ENCODE data around the gene PTRH2.

Gene PTRH2

GRCh38 chr17:59745040-59745439 lies 37.8 kb upstream of the PTRH2 start:
- Histone ChIP-seq H3K4me1 (ENCODE audit: control insufficient read depth, insufficient read depth, low read length) (no peaks in the 10 kb centered on the region), H3K36me3 (ENCODE audit: control insufficient read depth, insufficient read depth, low read length) (no peaks in the 10 kb centered on the region), H3K4me3 (ENCODE audit: low read length) (no peak overlapping the region), H3K27me3 (ENCODE audit: control insufficient read depth, insufficient read depth, low read length) (no peaks in the 10 kb centered on the region), H3K27ac (ENCODE audit: low read length) (no peak overlapping the region), H3K9me3 (ENCODE audit: control insufficient read depth, insufficient read depth, low read length) (no peaks in the 10 kb centered on the region)
- DNase-seq (ENCODE audit: low read depth, low spot score), result no peak
- WGBS (ENCODE audit: insufficient coverage, insufficient read length), result 100% methylated on average over 1 of the region's 2 CpGs

GRCh38 chr17:59743842-59744241 lies 36.6 kb upstream of the PTRH2 start:
- no peaks in the 10 kb centered on the region for H3K9me3 ChIP-seq (ENCODE audit: control insufficient read depth, insufficient read depth, low read length)
- H3K27ac ChIP-seq (ENCODE audit: low read length), result no peak overlapping the region
- no peak overlapping the region for H3K4me3 ChIP-seq (ENCODE audit: low read length)
- no peaks in the 10 kb centered on the region for H3K27me3 ChIP-seq (ENCODE audit: control insufficient read depth, insufficient read depth, low read length)
- no peaks in the 10 kb centered on the region for H3K4me1 ChIP-seq (ENCODE audit: control insufficient read depth, insufficient read depth, low read length)
- H3K36me3 ChIP-seq (ENCODE audit: control insufficient read depth, insufficient read depth, low read length), result no peaks in the 10 kb centered on the region
- no peak for DNase-seq (ENCODE audit: low read depth, low spot score)
- no CpG with 5 or more reads among the region's 4 CpGs for WGBS (ENCODE audit: insufficient coverage, insufficient read length)

GRCh38 chr17:59737324-59737723 lies 30.1 kb upstream of the PTRH2 start:
- no peak overlapping the region for H3K27ac ChIP-seq (ENCODE audit: low read length)
- no peak overlapping the region for H3K4me3 ChIP-seq (ENCODE audit: low read length)
- H3K27me3 ChIP-seq (ENCODE audit: control insufficient read depth, insufficient read depth, low read length), result no peaks in the 10 kb centered on the region
- H3K9me3 ChIP-seq (ENCODE audit: control insufficient read depth, insufficient read depth, low read length), result no peaks in the 10 kb centered on the region
- no peak for DNase-seq (ENCODE audit: low read depth, low spot score)
- no peaks in the 10 kb centered on the region for H3K4me1 ChIP-seq (ENCODE audit: control insufficient read depth, insufficient read depth, low read length)
- H3K36me3 ChIP-seq (ENCODE audit: control insufficient read depth, insufficient read depth, low read length), result no peaks in the 10 kb centered on the region
- WGBS (ENCODE audit: insufficient coverage, insufficient read length), result no CpG with 5 or more reads among the region's 3 CpGs

- DNase-seq (ENCODE audit: low read depth, low spot score), result no peak
- no peak overlapping the region for H3K27ac ChIP-seq (ENCODE audit: low read length)
- no peaks in the 10 kb centered on the region for H3K36me3 ChIP-seq (ENCODE audit: control insufficient read depth, insufficient read depth, low read length)
- WGBS (ENCODE audit: insufficient coverage, insufficient read length), result no CpG with 5 or more reads among the region's 5 CpGs
- H3K4me1 ChIP-seq (ENCODE audit: control insufficient read depth, insufficient read depth, low read length), result no peaks in the 10 kb centered on the region
- H3K9me3 ChIP-seq (ENCODE audit: control insufficient read depth, insufficient read depth, low read length), result no peaks in the 10 kb centered on the region
- H3K4me3 ChIP-seq (ENCODE audit: low read length), result no peak overlapping the region
- no peaks in the 10 kb centered on the region for H3K27me3 ChIP-seq (ENCODE audit: control insufficient read depth, insufficient read depth, low read length)
These were observed 27.0 kb upstream of the PTRH2 start for GRCh38 chr17:59734226-59734625.

GRCh38 chr17:59733697-59734096 lies 26.5 kb upstream of the PTRH2 start:
- no peak overlapping the region for H3K27ac ChIP-seq (ENCODE audit: low read length)
- no peaks in the 10 kb centered on the region for H3K27me3 ChIP-seq (ENCODE audit: control insufficient read depth, insufficient read depth, low read length)
- no CpG with 5 or more reads among the region's 2 CpGs for WGBS (ENCODE audit: insufficient coverage, insufficient read length)
- H3K36me3 ChIP-seq (ENCODE audit: control insufficient read depth, insufficient read depth, low read length), result no peaks in the 10 kb centered on the region
- no peaks in the 10 kb centered on the region for H3K9me3 ChIP-seq (ENCODE audit: control insufficient read depth, insufficient read depth, low read length)
- H3K4me3 ChIP-seq (ENCODE audit: low read length), result no peak overlapping the region
- DNase-seq (ENCODE audit: low read depth, low spot score), result no peak
- no peaks in the 10 kb centered on the region for H3K4me1 ChIP-seq (ENCODE audit: control insufficient read depth, insufficient read depth, low read length)

- Histone ChIP-seq H3K4me1 (ENCODE audit: control insufficient read depth, insufficient read depth, low read length) (no peaks in the 10 kb centered on the region), H3K27me3 (ENCODE audit: control insufficient read depth, insufficient read depth, low read length) (no peaks in the 10 kb centered on the region), H3K9me3 (ENCODE audit: control insufficient read depth, insufficient read depth, low read length) (no peaks in the 10 kb centered on the region), H3K4me3 (ENCODE audit: low read length) (no peak overlapping the region), H3K36me3 (ENCODE audit: control insufficient read depth, insufficient read depth, low read length) (no peaks in the 10 kb centered on the region), H3K27ac (ENCODE audit: low read length) (no peak overlapping the region)
- no CpG with 5 or more reads among the region's 1 CpG for WGBS (ENCODE audit: insufficient coverage, insufficient read length)
- DNase-seq (ENCODE audit: low read depth, low spot score), result no peak
These were observed 23.1 kb upstream of the PTRH2 start for GRCh38 chr17:59730268-59730834.

GRCh38 chr17:59727817-59728533 lies 20.7 kb upstream of the PTRH2 start:
- no peak overlapping the region for H3K4me3 ChIP-seq (ENCODE audit: low read length)
- WGBS (ENCODE audit: insufficient coverage, insufficient read length), result 100% methylated on average over 1 of the region's 1 CpG
- no peaks in the 10 kb centered on the region for H3K4me1 ChIP-seq (ENCODE audit: control insufficient read depth, insufficient read depth, low read length)
- no peak overlapping the region for H3K27ac ChIP-seq (ENCODE audit: low read length)
- H3K36me3 ChIP-seq (ENCODE audit: control insufficient read depth, insufficient read depth, low read length), result no peaks in the 10 kb centered on the region
- H3K9me3 ChIP-seq (ENCODE audit: control insufficient read depth, insufficient read depth, low read length), result no peaks in the 10 kb centered on the region
- H3K27me3 ChIP-seq (ENCODE audit: control insufficient read depth, insufficient read depth, low read length), result no peaks in the 10 kb centered on the region
- DNase-seq (ENCODE audit: low read depth, low spot score), result no peak

GRCh38 chr17:59725691-59726090 lies 18.5 kb upstream of the PTRH2 start:
- no peak for DNase-seq (ENCODE audit: low read depth, low spot score)
- H3K9me3 ChIP-seq (ENCODE audit: control insufficient read depth, insufficient read depth, low read length), result no peaks in the 10 kb centered on the region
- no CpG with 5 or more reads among the region's 2 CpGs for WGBS (ENCODE audit: insufficient coverage, insufficient read length)
- H3K4me3 ChIP-seq (ENCODE audit: low read length), result no peak overlapping the region
- H3K27me3 ChIP-seq (ENCODE audit: control insufficient read depth, insufficient read depth, low read length), result no peaks in the 10 kb centered on the region
- H3K36me3 ChIP-seq (ENCODE audit: control insufficient read depth, insufficient read depth, low read length), result no peaks in the 10 kb centered on the region
- H3K4me1 ChIP-seq (ENCODE audit: control insufficient read depth, insufficient read depth, low read length), result peaks cover 2% of the 10 kb centered on the region; the same call in 1 of the 2 replicates
- H3K27ac ChIP-seq (ENCODE audit: low read length), result no peak overlapping the region

- WGBS (ENCODE audit: insufficient coverage, insufficient read length), result no CpG with 5 or more reads among the region's 1 CpG
- no peak for DNase-seq (ENCODE audit: low read depth, low spot score)
- Histone ChIP-seq H3K36me3 (ENCODE audit: control insufficient read depth, insufficient read depth, low read length) (no peaks in the 10 kb centered on the region), H3K4me3 (ENCODE audit: low read length) (no peak overlapping the region), H3K27me3 (ENCODE audit: control insufficient read depth, insufficient read depth, low read length) (no peaks in the 10 kb centered on the region), H3K27ac (ENCODE audit: low read length) (no peak overlapping the region), H3K9me3 (ENCODE audit: control insufficient read depth, insufficient read depth, low read length) (no peaks in the 10 kb centered on the region), H3K4me1 (ENCODE audit: control insufficient read depth, insufficient read depth, low read length) (peaks cover 2% of the 10 kb centered on the region; the same call in 1 of the 2 replicates)
These were observed 16.4 kb upstream of the PTRH2 start for GRCh38 chr17:59723607-59724006.

GRCh38 chr17:59723041-59723440 lies 15.8 kb upstream of the PTRH2 start:
- no CpG with 5 or more reads among the region's 1 CpG for WGBS (ENCODE audit: insufficient coverage, insufficient read length)
- Histone ChIP-seq H3K9me3 (ENCODE audit: control insufficient read depth, insufficient read depth, low read length) (no peaks in the 10 kb centered on the region), H3K4me1 (ENCODE audit: control insufficient read depth, insufficient read depth, low read length) (peaks cover 2% of the 10 kb centered on the region; the same call in 1 of the 2 replicates), H3K27ac (ENCODE audit: low read length) (no peak overlapping the region), H3K36me3 (ENCODE audit: control insufficient read depth, insufficient read depth, low read length) (no peaks in the 10 kb centered on the region), H3K27me3 (ENCODE audit: control insufficient read depth, insufficient read depth, low read length) (no peaks in the 10 kb centered on the region), H3K4me3 (ENCODE audit: low read length) (no peak overlapping the region)
- DNase-seq (ENCODE audit: low read depth, low spot score), result no peak

GRCh38 chr17:59722623-59723022 lies 15.4 kb upstream of the PTRH2 start:
- no peak overlapping the region for H3K4me3 ChIP-seq (ENCODE audit: low read length)
- H3K9me3 ChIP-seq (ENCODE audit: control insufficient read depth, insufficient read depth, low read length), result no peaks in the 10 kb centered on the region
- H3K4me1 ChIP-seq (ENCODE audit: control insufficient read depth, insufficient read depth, low read length), result peaks cover 2% of the 10 kb centered on the region; the same call in 1 of the 2 replicates
- no peaks in the 10 kb centered on the region for H3K36me3 ChIP-seq (ENCODE audit: control insufficient read depth, insufficient read depth, low read length)
- H3K27ac ChIP-seq (ENCODE audit: low read length), result no peak overlapping the region
- WGBS (ENCODE audit: insufficient coverage, insufficient read length), result no CpG with 5 or more reads among the region's 4 CpGs
- DNase-seq (ENCODE audit: low read depth, low spot score), result no peak
- no peaks in the 10 kb centered on the region for H3K27me3 ChIP-seq (ENCODE audit: control insufficient read depth, insufficient read depth, low read length)

Measured in iPS DF 6.9 (cell line).